AG10803 (cell line): ENCODE measurements around the gene OR1J1.
A peak's percentile ranks its signal among the peaks of the same experiment; 100 is the strongest.

Experiments
- DNase-seq: peaks from one replicate; pipeline ENCODE4 v3.0.0; 2010; ENCODE audit warnings: low read depth
- H3K4me3 ChIP-seq: 2 replicates; pipeline ENCODE4 v1.5.1; 2011; ENCODE audit warnings: mild to moderate bottlenecking, low read length, control low read depth
- CTCF ChIP-seq: conservative IDR thresholded peaks from 2 replicates; pipeline ENCODE4 v1.5.1; 2011; ENCODE audit warnings: mild to moderate bottlenecking, low read length, control low read depth, inconsistent platforms

OR1J1 gene

GRCh38 chr9:122466456-122466855 lies 11.3 kb downstream of the OR1J1 start:
- no peak overlapping the region for H3K4me3 ChIP-seq
- no peak for DNase-seq
- no peak for TF ChIP-seq CTCF

GRCh38 chr9:122464633-122465567 lies 12.8 kb downstream of the OR1J1 start:
- peak overlapping the region; percentile 51 for H3K4me3 ChIP-seq
- peak; percentile 87 for TF ChIP-seq CTCF
- DNase-seq, result peak; percentile 95

DNA sequence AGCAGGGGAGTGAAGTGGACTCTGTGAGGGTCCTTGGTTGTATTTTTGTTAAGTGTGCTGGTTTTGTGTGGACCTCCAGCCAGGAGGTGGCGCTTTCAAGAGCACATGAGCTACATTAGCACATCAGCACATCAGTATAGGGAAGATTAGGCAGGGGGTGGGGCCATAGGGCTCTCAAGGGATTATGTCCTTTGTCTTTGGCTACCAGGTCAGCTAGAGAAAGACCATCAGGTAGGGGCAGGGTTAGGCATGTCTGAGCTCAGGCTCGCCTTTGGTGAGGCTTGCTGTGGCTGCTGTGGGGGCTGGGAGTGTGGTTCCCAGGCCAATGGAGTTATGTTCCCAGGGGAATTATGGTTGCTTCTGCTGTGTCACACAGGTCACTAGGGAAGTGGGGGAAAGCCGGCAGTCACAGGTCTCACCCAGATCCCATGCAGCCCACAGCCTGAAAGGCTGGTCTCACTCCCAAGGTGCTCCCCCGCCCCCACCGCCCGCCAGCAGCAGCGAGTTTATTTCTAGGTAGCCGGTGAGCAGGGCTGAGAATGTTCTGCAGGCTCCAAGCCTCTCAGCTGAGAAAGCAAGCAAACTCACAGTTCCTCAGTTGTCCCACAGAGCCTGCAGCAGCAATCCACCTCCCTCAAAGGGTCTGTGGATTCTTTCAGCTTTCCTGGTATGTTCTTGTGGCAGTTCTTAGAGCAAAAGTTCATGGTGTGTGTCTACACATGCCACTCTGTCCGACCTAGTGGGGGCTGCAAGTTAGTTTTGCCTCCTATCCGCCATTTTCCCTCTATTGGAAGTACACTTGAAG lies 13.7 kb downstream of the OR1J1 start:
- DNase-seq, result no peak
- H3K4me3 ChIP-seq, result peak overlapping the region; percentile 51
- peak; percentile 14 for TF ChIP-seq CTCF

DNA sequence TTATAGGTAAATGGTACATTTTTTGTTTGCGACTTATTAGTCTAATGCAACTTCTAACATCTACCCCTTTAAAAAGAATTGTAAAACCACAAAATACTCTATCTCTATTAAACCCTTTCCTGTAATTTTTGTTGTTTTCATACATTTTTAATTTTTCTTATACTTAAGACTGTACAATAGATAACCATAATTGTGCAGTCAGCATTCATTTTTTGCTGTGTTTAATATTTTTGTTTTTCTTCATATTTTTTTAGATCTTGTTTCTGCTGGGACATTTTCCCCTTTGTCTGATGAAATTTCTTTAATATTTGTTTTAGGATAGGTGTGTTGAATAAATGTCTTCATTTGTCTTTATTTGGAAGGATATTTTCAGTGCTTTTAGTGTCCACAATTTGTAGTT lies 19.9 kb downstream of the OR1J1 start:
- no peak for DNase-seq
- no peak for TF ChIP-seq CTCF
- H3K4me3 ChIP-seq, result no peak overlapping the region

DNA sequence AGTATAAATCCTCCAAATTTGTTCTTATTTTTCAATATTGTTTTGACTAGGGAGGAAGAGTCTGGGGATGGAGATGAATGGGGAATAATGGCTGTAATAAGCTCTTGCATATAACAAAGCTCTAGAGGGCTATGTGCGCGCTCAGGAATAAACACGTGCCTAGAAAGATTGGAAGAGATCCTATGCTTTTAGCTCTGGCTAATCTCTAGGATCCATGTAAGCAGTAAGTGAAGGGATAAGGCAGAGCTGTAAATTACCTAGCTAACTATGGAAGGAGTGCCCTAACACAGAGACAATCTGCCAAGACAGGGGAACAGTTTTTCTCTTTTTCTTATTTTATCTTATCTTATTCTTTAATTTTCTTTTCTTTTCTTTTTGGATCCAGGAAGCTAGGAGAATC lies 21.6 kb downstream of the OR1J1 start:
- TF ChIP-seq CTCF, result no peak
- no peak overlapping the region for H3K4me3 ChIP-seq
- DNase-seq, result no peak

- no peak for DNase-seq
- no peak overlapping the region for H3K4me3 ChIP-seq
- no peak for TF ChIP-seq CTCF
Observed at GRCh38 chr9:122453677-122454135, 24.0 kb downstream of the OR1J1 start.
